ENCODE measurements around the gene PDE4DIP.
A peak's percentile ranks its signal among the peaks of the same experiment; 100 is the strongest.
"Not testable (repeated sequence)": the region's sequence is repeated elsewhere in the genome, so short reads cannot be mapped to it uniquely, and the experiment has no call there.

PDE4DIP gene

DNA sequence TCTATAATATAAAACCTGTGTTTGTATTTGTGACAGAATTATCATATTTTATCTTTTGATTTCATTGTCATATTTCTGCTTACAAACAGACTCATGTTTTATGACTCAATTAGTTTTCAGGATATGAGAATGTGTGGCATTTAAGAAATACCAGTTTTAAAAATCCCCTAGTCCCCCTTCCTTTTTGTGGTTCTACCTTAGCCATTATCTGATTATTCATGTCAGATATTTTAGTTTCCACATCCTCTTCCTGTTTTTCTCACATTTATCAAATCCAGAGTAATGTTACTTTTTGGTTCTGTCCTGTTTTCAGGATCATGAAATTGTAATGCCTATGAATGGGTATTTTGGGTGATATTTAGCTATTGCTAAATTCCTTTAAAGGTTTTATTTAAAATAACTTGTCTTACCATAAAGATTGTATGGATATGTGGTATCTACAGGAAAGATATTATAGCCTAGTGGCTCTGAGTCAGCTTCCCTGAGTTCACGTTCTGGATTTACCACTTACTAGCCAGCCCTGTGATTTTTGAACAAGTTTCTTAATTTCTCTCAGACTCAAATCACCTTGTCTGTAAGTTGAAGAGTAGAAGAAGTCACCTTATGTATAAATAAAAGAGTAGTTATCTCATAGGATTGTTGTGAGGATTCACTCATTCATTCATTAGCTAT, 131.8 kb downstream of the PDE4DIP start:
- not testable (repeated sequence) for DNase-seq

DNA sequence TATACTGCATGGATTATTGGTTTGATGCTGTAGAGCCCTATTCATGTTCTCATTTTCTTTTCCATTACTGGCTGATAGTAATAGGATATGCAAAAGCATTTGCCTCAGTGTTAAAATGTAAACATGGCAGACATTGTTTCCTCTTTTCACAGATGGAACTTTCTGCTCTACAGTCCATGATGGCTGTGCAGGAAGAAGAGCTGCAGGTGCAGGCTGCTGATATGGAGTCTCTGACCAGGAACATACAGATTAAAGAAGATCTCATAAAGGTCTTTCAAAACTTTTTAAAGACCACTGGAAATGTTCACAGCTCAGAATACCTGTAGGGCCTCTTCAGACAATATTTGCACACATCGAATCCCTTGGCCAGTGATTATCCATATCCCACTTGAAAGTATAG, 133.6 kb downstream of the PDE4DIP start:
- DNase-seq = not testable (repeated sequence)

DNA sequence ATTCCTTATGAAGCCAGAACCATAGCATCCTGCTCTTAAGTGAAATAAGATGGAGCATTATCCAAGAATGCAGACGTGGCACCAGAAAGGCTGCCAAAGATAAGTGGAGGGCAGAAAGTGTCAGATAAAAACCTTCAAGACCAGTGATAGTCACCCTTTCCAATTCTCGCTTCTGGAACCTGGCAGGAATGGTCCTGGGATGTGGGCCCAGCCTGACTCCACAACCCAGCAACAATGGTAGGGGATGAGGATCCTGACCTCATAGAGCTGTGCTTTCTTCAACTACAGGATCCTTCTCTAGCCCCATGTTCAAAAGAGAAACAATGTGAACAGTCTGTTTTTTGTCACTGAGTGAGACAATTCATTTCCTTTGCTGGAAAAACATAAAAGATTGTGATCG, 145.2 kb downstream of the PDE4DIP start:
- DNase-seq = not testable (repeated sequence)

DNA sequence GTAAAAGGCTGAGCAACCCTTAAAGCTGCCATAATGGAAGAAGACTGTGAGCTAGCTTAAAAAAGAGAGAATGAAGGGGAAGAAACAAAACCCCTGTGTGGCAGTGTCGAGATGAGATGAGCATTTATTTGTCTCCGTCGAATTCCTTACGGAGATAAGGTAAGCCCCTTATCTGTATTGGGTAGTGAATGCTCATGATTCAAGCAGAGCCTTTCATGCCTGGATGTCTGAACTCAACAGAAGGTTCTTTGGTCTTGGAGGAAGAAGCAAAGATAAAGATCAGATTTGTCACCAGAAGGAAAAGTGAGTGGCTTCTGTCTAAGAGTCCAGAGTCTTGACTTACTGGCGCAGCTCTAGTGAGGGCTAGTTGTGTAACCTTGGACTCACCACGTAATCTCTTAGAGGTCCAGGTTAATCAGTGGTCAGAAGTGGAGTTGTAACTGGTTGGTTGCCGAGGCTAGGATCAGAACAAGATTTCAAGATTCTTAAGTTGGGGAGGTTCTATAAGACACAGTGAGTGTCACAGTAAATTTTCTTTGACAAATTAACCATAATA, 146.1 kb downstream of the PDE4DIP start:
- not testable (repeated sequence) for DNase-seq

DNA sequence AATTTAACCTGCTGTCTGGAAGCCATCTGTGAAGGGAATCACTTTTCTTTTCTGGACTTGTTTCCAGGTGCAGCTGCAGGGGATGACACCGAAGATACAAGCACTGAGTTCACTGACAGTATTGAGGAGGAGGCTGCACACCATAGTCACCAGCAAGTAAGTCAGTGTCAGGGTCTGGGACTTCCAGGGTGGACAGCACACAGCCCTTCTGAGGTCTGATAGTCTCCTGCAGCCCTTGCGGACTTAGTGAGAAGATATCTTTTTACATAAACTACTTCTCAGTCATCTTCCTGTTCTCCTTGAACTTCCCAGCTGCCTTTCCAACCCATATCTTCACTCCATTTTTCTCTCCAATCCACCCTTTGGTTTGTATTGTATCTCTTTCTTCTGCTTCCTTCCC, 147.6 kb downstream of the PDE4DIP start:
- not testable (repeated sequence) for DNase-seq

DNA sequence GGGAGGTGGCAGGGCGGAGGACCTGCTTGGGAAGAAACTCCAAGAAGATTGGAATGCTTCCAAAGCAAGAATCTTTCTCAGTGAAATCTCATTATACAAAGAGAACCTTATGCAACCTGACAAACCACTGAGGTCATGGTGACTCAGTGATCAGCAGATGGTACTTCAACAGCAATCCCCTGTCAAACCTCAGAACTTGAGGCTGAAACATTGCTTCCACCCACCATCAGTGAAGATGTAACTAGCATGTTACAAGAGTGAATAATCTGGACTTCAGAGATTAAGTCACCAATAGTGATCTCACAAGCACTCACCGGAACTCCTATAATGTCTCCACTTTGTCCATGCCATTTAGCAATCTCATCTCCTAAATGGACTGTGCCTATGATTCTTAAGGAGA, 148.1 kb downstream of the PDE4DIP start:
- DNase-seq = not testable (repeated sequence)

DNA sequence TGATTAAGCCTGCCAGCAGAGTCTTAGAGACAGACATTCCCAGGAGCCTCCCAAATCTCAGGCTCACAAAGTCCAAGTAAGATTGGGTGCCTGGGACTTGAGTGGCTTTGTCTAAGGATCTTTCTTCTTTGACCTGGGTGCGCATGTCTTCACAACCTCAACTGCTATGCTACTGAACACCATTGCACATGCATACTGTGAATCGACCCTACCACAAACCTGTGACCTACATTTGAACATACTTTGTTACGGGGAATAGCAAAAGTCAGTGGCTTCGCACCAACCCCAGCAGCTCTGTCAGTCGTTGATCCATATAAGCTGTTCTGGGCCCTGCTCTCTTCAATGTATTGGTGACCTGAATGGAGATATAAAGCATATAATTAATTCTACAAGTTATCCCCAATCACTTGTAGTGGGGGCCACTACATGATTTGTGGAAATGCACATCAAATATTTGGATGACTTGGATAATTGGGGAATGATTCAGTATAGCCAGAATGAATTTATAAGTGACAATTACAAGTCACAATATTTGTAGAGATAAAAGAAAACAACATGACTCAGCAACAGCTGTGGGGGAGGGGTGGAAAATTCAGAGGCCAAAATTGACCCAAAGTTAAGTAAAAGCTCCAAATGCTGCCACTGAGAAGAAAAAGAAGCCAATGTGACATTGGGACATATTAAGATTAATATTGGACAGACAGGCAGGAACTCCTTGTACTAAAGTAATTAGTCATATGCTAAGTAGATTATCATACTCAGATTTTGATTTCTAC, 152.4 kb downstream of the PDE4DIP start:
- peak; percentile 5 for DNase-seq

DNA sequence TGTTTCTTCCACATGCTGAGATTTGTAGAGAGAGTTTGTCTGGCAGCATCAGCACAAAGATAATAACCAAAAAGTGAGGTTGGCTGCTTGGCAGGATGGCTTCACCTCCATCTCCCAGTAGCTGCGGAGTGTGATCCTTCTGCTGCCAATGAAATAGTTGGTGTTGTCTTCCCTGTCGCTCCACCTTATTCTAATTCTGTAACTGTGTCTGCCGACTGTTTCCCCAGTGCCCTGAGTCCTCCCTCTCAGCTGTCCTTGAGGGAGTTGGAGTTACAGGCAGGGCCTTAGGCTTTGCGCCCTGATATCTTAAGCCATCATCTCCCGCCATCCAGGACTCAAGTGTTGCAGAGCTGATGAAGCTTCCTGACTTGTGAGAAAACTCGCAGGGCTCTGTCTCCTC, 153.2 kb downstream of the PDE4DIP start:
- DNase-seq = not testable (repeated sequence)

DNA sequence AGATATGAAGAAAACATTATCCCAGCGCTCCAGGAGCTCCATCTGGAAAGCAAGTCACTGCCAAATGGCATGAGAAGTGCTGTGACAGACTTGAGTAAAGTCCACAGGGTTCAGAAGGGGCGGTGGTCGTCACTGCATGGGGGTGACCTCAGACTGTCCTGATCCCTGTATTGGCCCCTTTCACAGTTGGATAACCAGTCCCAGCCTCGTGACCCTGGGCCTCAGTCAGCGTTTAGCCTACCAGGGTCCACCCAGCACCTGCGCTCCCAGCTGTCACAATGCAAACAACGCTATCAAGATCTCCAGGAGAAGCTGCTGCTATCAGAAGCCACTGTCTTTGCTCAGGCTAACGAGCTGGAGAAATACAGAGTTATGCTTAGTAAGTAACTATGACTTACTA, 158.4 kb downstream of the PDE4DIP start:
- not testable (repeated sequence) for DNase-seq

DNA sequence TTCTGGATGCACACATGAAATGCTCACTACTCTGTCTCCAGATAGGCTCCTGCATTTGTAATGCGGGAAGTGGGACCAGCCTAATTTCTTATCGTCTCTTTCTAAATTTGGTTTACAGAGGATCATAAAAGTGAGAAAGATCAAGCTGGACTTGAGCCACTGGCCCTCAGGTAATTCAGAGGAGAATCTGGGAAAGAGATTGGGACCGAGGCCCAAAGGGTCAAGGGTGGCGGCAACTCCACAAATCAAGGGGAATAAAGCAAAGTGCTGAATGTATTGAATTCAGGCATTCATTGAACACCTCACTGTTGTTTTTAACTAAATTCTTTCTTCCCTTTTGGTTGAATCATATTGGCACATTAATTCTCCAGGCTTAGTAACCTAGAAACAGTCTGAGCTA, 164.1 kb downstream of the PDE4DIP start:
- not testable (repeated sequence) for DNase-seq

DNA sequence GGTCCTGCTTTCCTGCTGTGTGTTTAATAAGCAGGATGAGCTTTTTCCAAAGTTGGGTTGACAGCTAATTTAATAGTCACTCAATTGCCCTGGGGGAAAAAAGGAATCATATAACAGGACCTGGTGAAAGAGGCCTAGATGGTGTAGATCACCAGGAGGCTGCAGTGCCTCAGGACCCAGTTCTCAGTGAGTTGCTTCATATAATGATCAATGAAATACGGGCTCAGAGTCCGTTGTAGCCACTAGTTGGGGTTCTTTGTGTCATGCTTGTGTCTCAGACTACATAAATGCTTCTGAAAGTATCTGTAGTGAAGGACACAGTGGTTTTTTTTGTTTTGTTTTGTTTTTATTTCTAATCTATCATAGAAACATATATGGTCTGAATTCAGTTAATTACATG, 164.5 kb downstream of the PDE4DIP start:
- DNase-seq = not testable (repeated sequence)

DNA sequence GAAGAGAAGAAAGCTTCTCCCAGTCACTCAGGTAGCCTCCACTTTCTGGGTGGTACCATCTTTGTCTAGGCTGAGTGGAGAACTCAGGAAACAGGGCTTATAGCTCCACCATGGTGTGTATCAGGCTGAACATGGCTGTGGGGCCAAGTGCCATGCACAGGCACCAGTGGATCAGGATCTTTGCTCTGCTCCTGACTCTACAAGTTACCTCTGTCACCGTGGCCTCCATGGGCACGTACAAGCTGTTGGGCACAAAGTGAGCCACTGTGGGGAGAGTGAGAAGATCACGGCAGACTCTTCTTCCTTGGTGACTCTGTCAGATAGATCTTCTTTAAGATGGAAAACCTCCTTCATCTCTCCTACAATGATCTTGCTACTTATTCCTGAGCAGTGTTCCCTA, 165.5 kb downstream of the PDE4DIP start:
- not testable (repeated sequence) for DNase-seq

DNA sequence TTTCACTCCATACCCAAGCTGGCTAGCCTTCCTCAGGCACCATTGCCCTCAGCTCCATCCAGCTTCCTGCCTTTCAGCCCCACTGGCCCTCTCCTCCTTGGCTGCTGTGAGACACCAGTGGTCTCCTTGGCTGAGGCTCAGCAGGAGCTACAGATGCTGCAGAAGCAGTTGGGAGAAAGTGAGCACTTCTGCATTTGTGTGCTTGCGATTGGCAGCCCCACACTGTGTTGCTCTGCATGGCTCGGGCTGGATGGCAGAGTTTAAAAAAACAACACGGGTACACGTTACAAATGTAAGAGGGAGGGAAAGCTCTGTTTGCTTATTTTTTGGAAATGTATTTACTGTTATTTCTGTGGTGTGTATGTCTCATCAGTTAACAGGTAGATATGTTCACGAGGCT, 168.4 kb downstream of the PDE4DIP start:
- not testable (repeated sequence) for DNase-seq

DNA sequence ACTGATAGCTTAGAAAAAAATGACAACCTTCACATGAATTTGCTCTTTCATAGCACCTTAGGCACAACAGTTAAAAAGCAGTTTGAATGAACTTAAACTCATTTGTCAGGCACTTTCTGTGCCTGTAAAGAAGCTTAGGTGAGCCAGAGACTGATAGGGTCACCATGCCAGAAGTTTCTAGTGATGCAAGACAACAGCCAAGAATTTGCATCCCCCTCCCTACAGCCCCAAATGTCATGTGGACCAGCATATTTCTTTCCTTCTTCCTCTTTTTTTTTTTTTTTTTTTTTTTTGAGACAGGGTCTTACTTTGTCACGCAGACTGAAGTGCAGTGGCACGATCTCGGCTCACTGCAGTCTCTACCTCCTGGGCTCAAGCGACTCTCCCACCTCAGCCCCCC, 169.3 kb downstream of the PDE4DIP start:
- not testable (repeated sequence) for DNase-seq

DNA sequence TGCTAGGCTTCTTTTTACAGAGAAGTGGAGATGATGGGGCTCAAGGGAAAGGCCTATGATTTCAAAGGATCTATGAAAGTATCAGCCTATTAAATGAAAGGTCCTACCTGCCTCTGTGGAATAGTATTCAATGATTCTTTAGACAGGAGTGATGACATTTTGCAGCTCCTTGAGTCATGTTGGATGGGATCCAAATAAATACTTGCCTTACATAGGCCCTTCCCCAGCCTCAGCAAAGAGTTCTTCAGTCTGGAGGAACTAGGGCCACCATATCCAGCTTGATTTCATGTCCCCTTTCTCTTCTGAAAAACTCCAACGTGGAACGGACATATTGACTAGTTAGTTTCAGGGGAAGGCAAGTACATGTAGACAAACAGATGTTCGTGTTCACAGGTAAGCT, 171.3 kb downstream of the PDE4DIP start:
- not testable (repeated sequence) for DNase-seq

DNA sequence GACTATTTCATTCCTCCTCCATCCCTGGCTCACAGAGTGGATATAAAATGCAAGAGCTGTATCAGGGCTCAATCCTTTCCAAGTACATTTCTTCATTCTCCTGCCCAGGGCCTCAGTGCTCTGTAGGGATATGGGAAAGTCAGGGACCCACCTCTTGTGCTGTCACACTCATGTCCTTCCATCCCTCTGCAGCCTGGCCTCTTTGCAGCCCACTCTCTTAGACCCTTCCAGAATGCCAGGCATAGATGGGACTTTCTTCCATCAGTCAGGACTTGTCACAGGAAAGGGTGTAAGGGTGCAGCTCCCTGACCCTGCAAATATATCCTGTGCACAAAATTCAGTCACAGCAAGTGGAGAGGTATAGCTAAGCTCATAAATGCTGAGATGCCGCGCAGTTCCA, 172.4 kb downstream of the PDE4DIP start:
- not testable (repeated sequence) for DNase-seq

DNA sequence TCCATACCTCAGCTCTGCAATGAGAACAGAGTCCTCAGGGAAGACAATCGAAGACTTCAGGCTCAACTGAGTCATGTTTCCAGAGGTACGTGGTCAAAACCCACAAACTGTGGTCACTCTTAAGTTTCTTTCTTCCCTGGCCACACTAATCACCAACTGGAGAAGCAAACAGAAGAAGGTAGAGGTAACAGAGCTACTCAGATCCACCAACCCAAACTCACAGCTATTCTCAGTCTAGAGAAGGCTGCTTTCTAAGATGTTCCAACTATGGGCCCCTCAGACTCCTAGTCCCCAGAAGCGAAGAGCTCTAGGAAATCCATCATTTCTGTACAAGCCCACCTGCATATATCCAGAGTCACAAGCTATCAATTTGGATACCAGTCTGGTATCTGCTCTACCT, 174.3 kb downstream of the PDE4DIP start:
- not testable (repeated sequence) for DNase-seq

DNA sequence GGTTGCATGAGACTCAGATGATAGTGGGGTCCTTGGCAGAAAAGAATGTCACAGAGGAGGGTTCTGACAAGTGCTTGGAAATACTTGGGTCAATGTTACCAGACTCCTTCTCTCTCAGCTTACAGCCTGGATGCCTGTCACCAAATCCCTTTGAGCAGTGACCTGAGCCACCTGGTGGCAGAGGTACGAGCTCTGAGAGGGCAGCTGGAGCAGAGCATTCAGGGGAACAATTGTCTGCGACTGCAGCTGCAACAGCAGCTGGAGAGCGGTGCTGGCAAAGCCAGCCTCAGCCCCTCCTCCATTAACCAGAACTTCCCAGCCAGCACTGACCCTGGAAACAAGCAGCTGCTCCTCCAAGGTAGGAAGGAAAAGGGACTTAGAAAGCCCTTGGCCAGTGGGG, 180.1 kb downstream of the PDE4DIP start:
- not testable (repeated sequence) for DNase-seq

DNA sequence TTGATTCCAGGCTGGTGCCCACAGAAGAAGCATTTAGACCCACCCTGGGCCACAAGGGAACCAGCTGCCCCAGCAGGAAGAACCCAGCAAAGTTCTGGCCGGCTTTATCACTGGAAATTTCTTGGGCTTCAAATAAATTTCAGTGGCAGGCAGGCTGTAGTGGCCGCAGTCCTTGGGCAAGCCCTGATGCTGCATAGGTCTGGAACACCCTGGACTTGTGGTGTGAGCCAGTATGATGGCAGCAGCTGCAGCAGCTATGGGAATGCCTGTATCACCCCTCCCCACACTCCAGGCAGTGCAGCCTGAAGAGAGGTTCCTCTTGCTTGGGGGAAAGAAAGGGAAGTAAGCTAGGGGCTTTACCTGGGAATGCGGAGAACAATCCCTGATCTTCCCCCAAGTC, 189.7 kb downstream of the PDE4DIP start:
- DNase-seq = not testable (repeated sequence)

DNA sequence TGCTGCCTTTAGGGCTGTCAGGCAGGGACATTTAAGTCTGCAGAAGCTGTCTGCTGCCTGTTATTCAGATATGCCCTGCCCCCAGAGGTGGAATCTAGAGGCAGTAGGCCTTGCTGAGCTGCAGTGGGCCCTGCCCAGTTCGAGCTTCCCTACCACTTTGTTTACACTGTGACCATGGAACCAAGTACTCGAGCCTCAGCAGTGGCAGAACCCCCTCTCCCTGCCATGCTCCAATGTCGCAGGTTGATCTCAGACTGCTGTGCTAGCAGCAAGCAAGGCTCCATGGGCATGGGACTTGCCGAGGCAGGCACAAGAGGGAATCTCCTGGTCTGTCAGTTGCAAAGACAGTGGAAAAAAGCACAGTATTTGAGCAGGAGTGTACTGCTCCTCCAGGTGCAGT, 198.8 kb downstream of the PDE4DIP start:
- DNase-seq = not testable (repeated sequence)

DNA sequence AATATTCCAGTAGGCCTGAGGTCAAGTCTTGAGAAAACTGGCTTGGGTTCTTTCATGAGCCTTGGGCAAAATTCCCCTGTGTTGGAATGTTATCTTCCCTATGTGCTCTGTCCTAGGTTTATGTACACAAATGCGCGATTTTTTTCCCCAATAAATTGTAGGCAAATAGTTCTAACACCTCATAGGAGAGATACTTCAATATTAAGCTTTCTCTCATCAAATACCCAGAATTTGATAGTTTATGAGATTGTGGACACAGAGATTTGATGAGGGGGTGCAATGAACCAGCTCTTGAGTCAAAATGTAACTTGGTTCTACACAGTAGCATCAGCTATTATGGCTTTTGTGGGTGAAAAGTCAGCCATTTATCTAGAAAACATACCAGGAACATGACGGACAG, 220.4 kb downstream of the PDE4DIP start:
- DNase-seq = not testable (repeated sequence)

DNA sequence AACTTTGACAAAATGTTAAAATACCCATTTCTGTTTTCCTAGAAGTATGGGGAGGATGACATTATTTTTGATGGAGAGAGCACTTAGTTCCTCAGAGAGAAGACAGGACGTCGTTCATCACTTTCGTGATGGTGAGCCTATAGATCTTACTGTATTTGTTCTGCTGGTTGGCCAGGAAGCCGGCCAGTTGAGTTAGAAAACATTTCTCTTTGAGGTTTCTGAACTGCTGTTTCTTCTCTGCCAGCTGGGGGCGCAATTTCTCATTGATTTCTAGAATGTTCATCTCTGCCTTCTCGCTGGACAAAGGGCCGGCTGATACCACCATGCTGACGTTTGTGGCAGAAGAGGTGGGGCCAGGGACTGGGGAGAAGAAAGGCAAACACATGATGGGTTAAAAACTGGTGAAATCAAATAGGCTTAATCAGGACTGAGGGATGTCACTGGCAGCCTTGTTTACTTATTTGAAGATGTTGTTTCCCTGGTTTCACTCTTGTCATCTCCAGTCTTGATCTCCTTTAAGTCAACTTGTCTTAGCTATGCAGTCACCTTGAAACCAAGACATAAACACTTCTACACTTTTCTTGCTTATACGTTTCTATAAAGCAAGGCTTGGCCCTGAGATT, 231.4 kb downstream of the PDE4DIP start:
- not testable (repeated sequence) for DNase-seq
